GM23338 (cell line): ENCODE results near the gene PRPF40B. TPM values are rescaled to one million over a fixed set of nuclear protein-coding genes. Genes with fewer than 3 reads are reported as not detected.

Experiments
- ATAC-seq: fragments of 200-7000 bp; cut with Tn5 transposase; 3 replicates; pipeline ENCODE4 v1.9.1; 2020
- DNase-seq: peaks from one replicate; pipeline ENCODE4 v3.0.0-alpha.2; 2015; ENCODE audit warnings: low spot score
- H2AFZ ChIP-seq: fragments of 200-600 bp; sonication (generic); 2 replicates; pipeline ENCODE4 v1.8.0; 2016; ENCODE audit warnings: antibody characterized with exemption, mild to moderate bottlenecking, moderate library complexity
- H3F3A ChIP-seq: fragments of 200-600 bp; sonication (generic); replicated peaks from 2 replicates; pipeline ENCODE4 v1.8.0; 2017; ENCODE audit warnings: antibody characterized with exemption, mixed run types, low read depth
- H3K27ac ChIP-seq: fragments of 200-600 bp; sonication (generic); 2 replicates; pipeline ENCODE4 v1.6.1; 2016; ENCODE audit warnings: low read depth
- H3K27me3 ChIP-seq: fragments of 200-600 bp; sonication (generic); 2 replicates; pipeline ENCODE4 v1.8.0; 2016; ENCODE audit warnings: mild to moderate bottlenecking, mixed run types, moderate library complexity; ENCODE audit not compliant: insufficient read depth
- H3K36me3 ChIP-seq: fragments of 200-600 bp; sonication (generic); 2 replicates; pipeline ENCODE4 v1.8.0; 2016; ENCODE audit warnings: mild to moderate bottlenecking; ENCODE audit not compliant: insufficient read depth
- H3K4me1 ChIP-seq: fragments of 200-600 bp; sonication (generic); 2 replicates; pipeline ENCODE4 v1.8.0; 2016; ENCODE audit warnings: mild to moderate bottlenecking, moderate library complexity; ENCODE audit not compliant: insufficient read depth
- H3K4me2 ChIP-seq: fragments of 200-600 bp; sonication (generic); 2 replicates; pipeline ENCODE4 v1.7.1; 2017; ENCODE audit warnings: mixed run types
- H3K4me3 ChIP-seq: fragments of 200-600 bp; sonication (generic); 2 replicates; pipeline ENCODE4 v1.6.1; 2016; ENCODE audit warnings: mixed run types
- H3K79me2 ChIP-seq: fragments of 200-600 bp; sonication (generic); replicated peaks from 2 replicates; pipeline ENCODE4 v1.8.0; 2017; ENCODE audit warnings: mild to moderate bottlenecking; ENCODE audit not compliant: insufficient read depth
- H3K9me2 ChIP-seq: fragments of 200-600 bp; sonication (generic); 2 replicates; pipeline ENCODE4 v1.8.0; 2017; ENCODE audit not compliant: insufficient read depth
- H4K20me1 ChIP-seq: fragments of 200-600 bp; sonication (generic); replicated peaks from 2 replicates; pipeline ENCODE4 v1.8.0; 2017; ENCODE audit warnings: mild to moderate bottlenecking; ENCODE audit not compliant: insufficient read depth
- H3K27ac Mint-ChIP-seq: 2 replicates; pipeline ENCODE4 v1.8.0; 2020; ENCODE audit warnings: inconsistent platforms, mild to moderate bottlenecking, moderate library complexity, mixed read lengths
- H3K27me3 Mint-ChIP-seq: 3 replicates; pipeline ENCODE4 v1.8.0; 2022; ENCODE audit warnings: low read depth, mild to moderate bottlenecking, moderate library complexity, mixed read lengths, inconsistent platforms; ENCODE audit not compliant: insufficient read depth, poor library complexity
- H3K36me3 Mint-ChIP-seq: 3 replicates; pipeline ENCODE4 v1.8.0; 2021; ENCODE audit warnings: low read depth, mild to moderate bottlenecking, inconsistent platforms, moderate library complexity, mixed read lengths
- H3K4me1 Mint-ChIP-seq: 3 replicates; pipeline ENCODE4 v1.8.0; 2020; ENCODE audit warnings: mild to moderate bottlenecking, inconsistent platforms, mixed read lengths
- H3K4me3 Mint-ChIP-seq: 3 replicates; pipeline ENCODE4 v1.8.0; 2021; ENCODE audit warnings: moderate library complexity, mild to moderate bottlenecking, inconsistent platforms, mixed read lengths
- H3K9me3 Mint-ChIP-seq: 3 replicates; pipeline ENCODE4 v1.8.0; 2020; ENCODE audit warnings: moderate library complexity, mild to moderate bottlenecking, inconsistent platforms, mixed read lengths
- polyA plus RNA-seq: library from polyadenylated mRNA; unstranded; fragments of >200 nt; fragmentation: Nextera tagmentation; extraction: Ambion mirVana; gene quantifications from 2 replicates; pipeline ENCODE4 v1.2.1, GENCODE V29; 2016
- total RNA-seq: library from RNA; depleted of rRNA; stranded (reverse); fragments of >200 nt; shearing (Covaris generic); gene quantifications from 2 replicates; pipeline ENCODE4 v1.2.3, GENCODE V29; 2014
- TF ChIP-seq, protein P1 (sequence below): fragments of 250-450 bp; sonication (Bioruptor Pico); IDR thresholded peaks from 2 replicates; pipeline ENCODE4 v1.5.0; 2020; ENCODE audit warnings: mild to moderate bottlenecking, moderate library complexity
- TF ChIP-seq, protein P2 (sequence below), 2 experiments: fragments of 200-600 bp in 1 of 2; sonication (generic) in 1 of 2; conservative IDR thresholded peaks; 2 replicates each; pipeline versions ENCODE4 v1.5.1 to v1.6.1; 2016 to 2017; ENCODE audit warnings: antibody characterized with exemption in 2 of 2, low read depth in 2 of 2, mild to moderate bottlenecking in 2 of 2, moderate library complexity in 1 of 2

Gene PRPF40B
- total and polyA plus RNA-seq, 2 experiments from 2014 or later, result 17.9 to 19.0 TPM

DNA sequence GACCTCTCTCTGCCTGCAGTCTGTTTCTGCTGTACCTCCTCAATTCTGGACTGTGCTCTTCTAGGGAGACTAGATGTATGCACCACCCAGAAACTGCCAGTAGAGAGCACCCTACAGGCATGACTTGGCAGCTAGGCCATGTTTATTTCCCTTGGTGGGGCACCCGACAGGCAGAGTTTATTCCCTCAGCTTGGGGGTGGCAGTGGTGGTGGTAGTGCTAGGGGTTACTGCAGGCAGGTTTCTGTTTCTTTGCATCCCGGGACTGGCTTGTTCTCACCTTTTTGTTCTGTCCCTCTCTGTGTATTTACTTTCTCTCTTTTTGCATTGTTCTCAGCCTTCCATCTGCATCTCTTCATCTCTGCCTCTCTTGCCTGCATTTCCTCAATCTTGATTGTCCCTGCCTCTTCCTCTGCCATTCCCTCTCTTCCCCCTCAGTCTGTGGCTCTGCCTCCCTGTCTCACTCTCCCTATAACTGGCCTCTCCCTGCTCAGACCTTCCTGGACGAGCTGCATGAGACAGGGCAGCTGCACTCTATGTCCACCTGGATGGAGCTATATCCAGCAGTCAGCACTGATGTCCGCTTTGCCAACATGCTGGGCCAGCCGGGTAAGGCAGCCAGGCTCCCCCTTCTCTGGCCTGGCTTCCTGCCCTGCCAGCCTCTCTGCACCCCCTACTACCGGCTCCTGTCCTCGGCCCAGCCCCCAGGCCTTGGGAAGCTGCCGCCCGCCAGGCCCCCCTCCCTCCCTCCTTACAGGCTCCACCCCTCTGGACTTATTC, 13.8 kb downstream of the PRPF40B start:
- TF ChIP-seq, protein P1, sequence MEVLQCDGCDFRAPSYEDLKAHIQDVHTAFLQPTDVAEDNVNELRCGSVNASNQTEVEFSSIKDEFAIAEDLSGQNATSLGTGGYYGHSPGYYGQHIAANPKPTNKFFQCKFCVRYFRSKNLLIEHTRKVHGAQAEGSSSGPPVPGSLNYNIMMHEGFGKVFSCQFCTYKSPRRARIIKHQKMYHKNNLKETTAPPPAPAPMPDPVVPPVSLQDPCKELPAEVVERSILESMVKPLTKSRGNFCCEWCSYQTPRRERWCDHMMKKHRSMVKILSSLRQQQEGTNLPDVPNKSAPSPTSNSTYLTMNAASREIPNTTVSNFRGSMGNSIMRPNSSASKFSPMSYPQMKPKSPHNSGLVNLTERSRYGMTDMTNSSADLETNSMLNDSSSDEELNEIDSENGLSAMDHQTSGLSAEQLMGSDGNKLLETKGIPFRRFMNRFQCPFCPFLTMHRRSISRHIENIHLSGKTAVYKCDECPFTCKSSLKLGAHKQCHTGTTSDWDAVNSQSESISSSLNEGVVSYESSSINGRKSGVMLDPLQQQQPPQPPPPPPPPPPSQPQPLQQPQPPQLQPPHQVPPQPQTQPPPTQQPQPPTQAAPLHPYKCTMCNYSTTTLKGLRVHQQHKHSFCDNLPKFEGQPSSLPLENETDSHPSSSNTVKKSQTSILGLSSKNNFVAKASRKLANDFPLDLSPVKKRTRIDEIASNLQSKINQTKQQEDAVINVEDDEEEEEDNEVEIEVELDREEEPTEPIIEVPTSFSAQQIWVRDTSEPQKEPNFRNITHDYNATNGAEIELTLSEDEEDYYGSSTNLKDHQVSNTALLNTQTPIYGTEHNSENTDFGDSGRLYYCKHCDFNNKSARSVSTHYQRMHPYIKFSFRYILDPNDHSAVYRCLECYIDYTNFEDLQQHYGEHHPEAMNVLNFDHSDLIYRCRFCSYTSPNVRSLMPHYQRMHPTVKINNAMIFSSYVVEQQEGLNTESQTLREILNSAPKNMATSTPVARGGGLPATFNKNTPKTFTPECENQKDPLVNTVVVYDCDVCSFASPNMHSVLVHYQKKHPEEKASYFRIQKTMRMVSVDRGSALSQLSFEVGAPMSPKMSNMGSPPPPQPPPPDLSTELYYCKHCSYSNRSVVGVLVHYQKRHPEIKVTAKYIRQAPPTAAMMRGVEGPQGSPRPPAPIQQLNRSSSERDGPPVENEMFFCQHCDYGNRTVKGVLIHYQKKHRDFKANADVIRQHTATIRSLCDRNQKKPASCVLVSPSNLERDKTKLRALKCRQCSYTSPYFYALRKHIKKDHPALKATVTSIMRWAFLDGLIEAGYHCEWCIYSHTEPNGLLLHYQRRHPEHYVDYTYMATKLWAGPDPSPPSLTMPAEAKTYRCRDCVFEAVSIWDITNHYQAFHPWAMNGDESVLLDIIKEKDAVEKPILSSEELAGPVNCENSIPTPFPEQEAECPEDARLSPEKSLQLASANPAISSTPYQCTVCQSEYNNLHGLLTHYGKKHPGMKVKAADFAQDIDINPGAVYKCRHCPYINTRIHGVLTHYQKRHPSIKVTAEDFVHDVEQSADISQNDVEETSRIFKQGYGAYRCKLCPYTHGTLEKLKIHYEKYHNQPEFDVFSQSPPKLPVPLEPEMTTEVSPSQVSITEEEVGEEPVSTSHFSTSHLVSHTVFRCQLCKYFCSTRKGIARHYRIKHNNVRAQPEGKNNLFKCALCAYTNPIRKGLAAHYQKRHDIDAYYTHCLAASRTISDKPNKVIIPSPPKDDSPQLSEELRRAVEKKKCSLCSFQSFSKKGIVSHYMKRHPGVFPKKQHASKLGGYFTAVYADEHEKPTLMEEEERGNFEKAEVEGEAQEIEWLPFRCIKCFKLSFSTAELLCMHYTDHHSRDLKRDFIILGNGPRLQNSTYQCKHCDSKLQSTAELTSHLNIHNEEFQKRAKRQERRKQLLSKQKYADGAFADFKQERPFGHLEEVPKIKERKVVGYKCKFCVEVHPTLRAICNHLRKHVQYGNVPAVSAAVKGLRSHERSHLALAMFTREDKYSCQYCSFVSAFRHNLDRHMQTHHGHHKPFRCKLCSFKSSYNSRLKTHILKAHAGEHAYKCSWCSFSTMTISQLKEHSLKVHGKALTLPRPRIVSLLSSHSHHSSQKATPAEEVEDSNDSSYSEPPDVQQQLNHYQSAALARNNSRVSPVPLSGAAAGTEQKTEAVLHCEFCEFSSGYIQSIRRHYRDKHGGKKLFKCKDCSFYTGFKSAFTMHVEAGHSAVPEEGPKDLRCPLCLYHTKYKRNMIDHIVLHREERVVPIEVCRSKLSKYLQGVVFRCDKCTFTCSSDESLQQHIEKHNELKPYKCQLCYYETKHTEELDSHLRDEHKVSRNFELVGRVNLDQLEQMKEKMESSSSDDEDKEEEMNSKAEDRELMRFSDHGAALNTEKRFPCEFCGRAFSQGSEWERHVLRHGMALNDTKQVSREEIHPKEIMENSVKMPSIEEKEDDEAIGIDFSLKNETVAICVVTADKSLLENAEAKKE, result no peak
- TF ChIP-seq, protein P2, sequence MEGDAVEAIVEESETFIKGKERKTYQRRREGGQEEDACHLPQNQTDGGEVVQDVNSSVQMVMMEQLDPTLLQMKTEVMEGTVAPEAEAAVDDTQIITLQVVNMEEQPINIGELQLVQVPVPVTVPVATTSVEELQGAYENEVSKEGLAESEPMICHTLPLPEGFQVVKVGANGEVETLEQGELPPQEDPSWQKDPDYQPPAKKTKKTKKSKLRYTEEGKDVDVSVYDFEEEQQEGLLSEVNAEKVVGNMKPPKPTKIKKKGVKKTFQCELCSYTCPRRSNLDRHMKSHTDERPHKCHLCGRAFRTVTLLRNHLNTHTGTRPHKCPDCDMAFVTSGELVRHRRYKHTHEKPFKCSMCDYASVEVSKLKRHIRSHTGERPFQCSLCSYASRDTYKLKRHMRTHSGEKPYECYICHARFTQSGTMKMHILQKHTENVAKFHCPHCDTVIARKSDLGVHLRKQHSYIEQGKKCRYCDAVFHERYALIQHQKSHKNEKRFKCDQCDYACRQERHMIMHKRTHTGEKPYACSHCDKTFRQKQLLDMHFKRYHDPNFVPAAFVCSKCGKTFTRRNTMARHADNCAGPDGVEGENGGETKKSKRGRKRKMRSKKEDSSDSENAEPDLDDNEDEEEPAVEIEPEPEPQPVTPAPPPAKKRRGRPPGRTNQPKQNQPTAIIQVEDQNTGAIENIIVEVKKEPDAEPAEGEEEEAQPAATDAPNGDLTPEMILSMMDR (conservative IDR thresholded peaks at IDR 0.05; ENCODE audit: low read depth in 2 of 2), result peak; percentile 75 to 89
- Histone ChIP-seq H2AFZ (no peak overlapping the region), H3K4me1 (peaks cover 19% of the 10 kb centered on the region), H3K27ac (peak overlapping the region; percentile 85), H3F3A (0 out of 2 replicates have a peak, but pooled peaks cover 2% of the 10 kb centered on the region), H3K4me3 (peak overlapping the region; percentile 35; the same call in 1 of the 2 replicates), H3K36me3 (0 out of 2 replicates have a peak, but pooled peaks cover 9% of the 10 kb centered on the region), H3K27me3 (no peaks in the 10 kb centered on the region), H4K20me1 (peaks cover 3% of the 10 kb centered on the region; the same call in 1 of the 2 replicates), H3K79me2 (no peaks in the 10 kb centered on the region), H3K9me2 (no peaks in the 10 kb centered on the region), H3K4me2 (peak overlapping the region; percentile 52)
- DNase-seq (peak; percentile 84), ATAC-seq (peak; percentile 92)
- Mint-ChIP-seq H3K9me3 (no peaks in the 10 kb centered on the region), H3K4me3 (peak overlapping the region; percentile 5; the same call in 1 of the 3 replicates), H3K36me3 (peaks cover 19% of the 10 kb centered on the region), H3K27me3 (peaks cover 4% of the 10 kb centered on the region), H3K4me1 (peaks cover 38% of the 10 kb centered on the region), H3K27ac (peak overlapping the region; percentile 93)
